Stimulated activated CD4-positive, alpha-beta T cell treated with anti-CD3 and anti-CD28 coated beads, Interleukin-1b, Interleukin-23, amount 100 ng/mL, for 24 hours (primary cell): ENCODE data around the gene HTR2B.
"Not testable (repeated sequence)": the region's sequence is repeated elsewhere in the genome, so short reads cannot be mapped to it uniquely, and the experiment has no call there.

Experiments used
- DNase-seq, 4 experiments: peaks; one replicate each; pipeline ENCODE4 v3.0.0-alpha.2; 2020; ENCODE audit warnings: low read depth in 4 of 4, low spot score in 1 of 4

Gene HTR2B

GRCh38 chr2:231133365-231134099 is 8.7 kb upstream of the HTR2B start:
- DNase-seq, result no peak

- DNase-seq, result no peak
These were observed 7.3 kb upstream of the HTR2B start for GRCh38 chr2:231132129-231132528.

- no peak for DNase-seq
These were observed 5.7 kb upstream of the HTR2B start for GRCh38 chr2:231130336-231131056.

- no peak for DNase-seq
These were observed 4.4 kb upstream of the HTR2B start for GRCh38 chr2:231129216-231129615.

- no peak for DNase-seq
These were observed 3.7 kb upstream of the HTR2B start for GRCh38 chr2:231128541-231128940.

- no peak for DNase-seq
These were observed 3.1 kb upstream of the HTR2B start for GRCh38 chr2:231127936-231128335.

DNA sequence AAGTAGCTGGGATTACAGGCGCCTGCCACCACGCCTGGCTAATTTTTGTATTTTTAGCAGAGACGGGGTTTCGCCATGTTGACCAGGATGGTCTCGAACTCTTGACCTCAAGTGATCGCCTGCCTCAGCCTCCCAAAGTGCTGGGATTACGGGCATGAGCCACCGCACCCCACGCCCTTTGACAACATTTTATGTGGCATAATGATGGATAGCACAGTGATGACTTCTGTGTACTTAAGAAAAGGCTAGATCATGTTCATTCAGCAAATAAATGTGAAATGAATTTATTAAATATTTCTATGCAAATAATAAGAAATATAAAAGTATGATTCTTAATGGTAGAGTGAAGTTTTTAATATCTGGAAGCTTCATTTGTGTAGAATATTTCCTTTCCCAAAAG is 2.6 kb upstream of the HTR2B start:
- no peak for DNase-seq

DNA sequence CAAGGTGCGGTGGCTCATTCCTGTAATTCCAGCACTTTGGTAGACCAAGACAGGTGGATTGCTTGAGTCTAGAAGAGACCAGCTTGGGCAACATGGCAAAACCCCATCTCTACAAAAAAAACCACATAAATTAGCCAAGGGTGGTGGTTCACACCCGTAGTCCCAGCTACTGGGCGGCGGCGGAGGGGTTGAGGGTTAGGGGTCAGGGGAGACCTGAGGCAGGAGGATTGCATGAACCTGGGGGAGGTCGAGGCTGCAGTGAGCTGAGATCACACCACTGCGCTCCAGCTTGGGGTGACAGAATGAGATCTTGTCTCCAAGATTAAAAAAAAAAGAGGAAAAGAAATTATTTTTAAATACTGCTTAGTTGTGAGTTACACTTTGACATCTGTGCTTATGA is 1.3 kb upstream of the HTR2B start:
- no peak for DNase-seq

DNA sequence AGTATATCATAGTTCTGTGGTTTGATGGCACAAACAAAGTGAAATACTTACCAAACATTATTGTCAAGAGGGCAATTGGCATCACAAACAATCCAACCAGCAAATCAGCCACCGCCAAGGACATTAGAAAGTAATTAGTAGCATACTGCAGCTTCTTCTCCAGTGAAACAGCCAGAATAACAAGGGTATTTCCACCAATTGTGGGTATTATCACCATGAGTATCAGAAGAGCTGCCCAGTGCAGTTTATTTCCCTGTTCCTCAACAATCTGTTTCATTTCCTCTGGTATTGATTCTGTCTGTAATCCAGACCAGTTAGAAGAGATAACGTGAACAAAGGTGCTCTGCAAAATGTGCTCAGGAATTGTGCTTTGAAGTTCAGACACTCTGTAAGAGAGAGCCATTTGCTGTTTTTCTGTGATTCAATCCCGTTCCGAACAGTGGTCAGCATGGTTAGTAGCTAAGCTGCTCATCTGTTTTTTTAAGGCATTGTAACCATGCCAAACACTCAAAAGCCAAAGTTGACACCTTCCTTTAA is 1.4 kb downstream of the HTR2B start:
- no peak for DNase-seq

DNA sequence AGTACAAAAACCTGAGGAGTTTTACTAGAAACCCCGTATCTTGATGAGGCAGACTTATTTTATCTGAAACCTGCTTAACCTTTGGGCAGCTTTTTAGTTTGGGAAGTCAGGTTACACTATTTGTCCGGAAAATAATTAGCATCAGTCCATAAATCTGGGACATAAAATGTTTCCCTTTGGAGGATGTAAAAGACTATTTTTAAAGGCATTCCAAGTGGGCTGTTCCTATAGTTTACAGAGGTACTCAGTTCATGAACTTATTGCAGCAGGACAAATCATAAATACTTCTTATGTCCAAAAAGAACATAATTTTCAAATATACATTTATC is 6.3 kb downstream of the HTR2B start:
- DNase-seq, result no peak

GRCh38 chr2:231117922-231118613 is 6.8 kb downstream of the HTR2B start:
- no peak for DNase-seq

- no peak for DNase-seq
These were observed 7.7 kb downstream of the HTR2B start for GRCh38 chr2:231117148-231117547.

GRCh38 chr2:231115651-231116050 is 9.2 kb downstream of the HTR2B start:
- no peak for DNase-seq

DNA sequence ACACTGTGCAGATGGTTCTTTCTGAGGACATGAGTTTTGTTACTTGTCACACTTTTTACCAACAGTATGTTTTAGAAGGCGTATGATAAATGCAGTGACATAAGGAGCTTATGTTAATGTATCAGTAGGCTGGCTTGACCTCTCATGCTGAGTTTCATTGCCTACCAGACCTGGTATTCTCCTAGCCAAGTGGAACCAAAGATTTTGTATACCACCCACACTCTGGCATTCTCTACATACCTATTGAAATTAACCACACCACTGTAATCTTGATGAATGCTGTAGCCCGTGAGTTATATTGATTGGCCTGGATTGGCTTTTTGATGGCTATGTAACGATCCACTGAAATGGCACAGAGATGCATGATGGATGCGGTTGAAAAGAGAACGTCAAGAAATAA is 11.4 kb downstream of the HTR2B start:
- DNase-seq, result no peak

DNA sequence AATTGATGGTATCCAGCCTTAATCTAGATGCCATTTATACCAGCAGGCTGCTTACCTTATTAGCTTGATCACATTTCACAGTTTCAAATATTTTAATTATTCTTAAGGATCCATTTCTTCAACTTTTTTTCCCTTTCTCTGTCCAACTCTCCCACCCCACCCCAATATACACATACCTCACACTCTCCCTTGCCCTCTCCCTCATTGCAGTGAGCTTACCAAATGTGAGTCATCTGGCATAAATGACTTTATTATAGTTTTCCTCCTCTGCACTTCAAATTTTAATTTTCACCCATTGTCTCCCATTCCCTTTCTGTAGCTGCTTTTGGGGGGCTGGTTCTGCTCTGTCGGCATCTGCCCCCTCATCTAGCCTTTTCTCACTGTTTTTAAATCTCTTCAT is 12.9 kb downstream of the HTR2B start:
- no peak for DNase-seq

DNA sequence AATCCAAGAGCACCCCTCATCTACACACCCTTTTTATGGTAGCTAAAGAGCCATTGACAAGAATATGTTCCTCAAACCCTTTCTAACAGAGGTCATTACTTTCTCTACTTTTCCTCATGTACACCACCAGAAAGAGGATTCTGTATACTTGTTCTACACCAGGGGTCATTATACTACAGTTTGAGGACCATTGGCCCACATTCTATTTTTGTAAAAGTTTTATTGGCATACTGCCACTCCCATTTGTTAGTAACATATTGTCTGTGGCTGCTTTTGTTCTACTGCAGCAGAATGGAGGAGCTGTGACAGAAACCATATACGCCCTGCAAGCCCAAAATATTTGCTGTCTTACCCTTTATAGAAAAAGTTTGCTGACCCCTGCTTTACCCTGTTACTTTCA is 14.3 kb downstream of the HTR2B start:
- DNase-seq, result no peak

- DNase-seq, result peak in 3 of 4 experiments; percentile 7 to 20 (median 20)
These were observed 20.6 kb downstream of the HTR2B start for GRCh38 chr2:231104115-231104713.

DNA sequence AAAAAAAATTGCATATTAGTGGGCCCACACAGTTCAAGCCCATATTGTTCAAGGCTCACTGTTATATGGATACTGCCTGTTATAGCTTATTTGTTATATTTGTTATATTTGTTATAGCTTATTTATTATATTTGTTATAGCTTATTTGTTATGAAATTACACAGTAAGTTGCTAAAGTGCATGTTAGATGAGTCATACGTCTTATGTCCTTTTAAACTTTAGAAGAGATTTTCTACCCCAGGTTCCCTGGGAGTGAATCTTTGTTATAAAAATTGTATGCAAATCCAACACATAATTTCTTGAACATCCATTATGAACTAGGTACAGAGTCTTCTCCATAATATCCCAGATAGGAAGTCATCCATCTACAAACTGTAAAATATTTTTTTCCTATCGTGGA is 22.1 kb downstream of the HTR2B start:
- DNase-seq, result no peak

- DNase-seq, result no peak
These were observed 23.9 kb downstream of the HTR2B start for GRCh38 chr2:231100990-231101389.

GRCh38 chr2:231100321-231100720 is 24.5 kb downstream of the HTR2B start:
- DNase-seq, result not testable (repeated sequence)

GRCh38 chr2:231099918-231100317 is 24.9 kb downstream of the HTR2B start:
- DNase-seq, result no peak
